Duodenal mucosa (tissue), 2 donors: ENCODE results near the gene RMDN2.

Experiments used
- H3K27ac ChIP-seq: one replicate; pipeline ENCODE4 v1.7.0; 2013; ENCODE audit warnings: low read depth, low read length
- H3K27me3 ChIP-seq, 2 donors: one replicate each; pipeline ENCODE4 v1.7.0; 2013; ENCODE audit warnings: low read length in 2 of 2, control low read depth in 1 of 2; ENCODE audit not compliant: insufficient read depth in 2 of 2, control insufficient read depth in 1 of 2
- H3K36me3 ChIP-seq, 2 donors: one replicate each; pipeline ENCODE4 v1.7.0; 2013; ENCODE audit warnings: low read length in 2 of 2, control low read depth in 1 of 2; ENCODE audit not compliant: insufficient read depth in 2 of 2, control insufficient read depth in 1 of 2
- H3K4me1 ChIP-seq, 2 donors: one replicate each; pipeline ENCODE4 v1.7.0; 2013; ENCODE audit warnings: low read length in 2 of 2, control low read depth in 1 of 2; ENCODE audit not compliant: insufficient read depth in 2 of 2, control insufficient read depth in 1 of 2
- H3K4me3 ChIP-seq, 2 donors: one replicate each; pipeline ENCODE4 v1.7.0; 2013; ENCODE audit warnings: low read length in 2 of 2, low read depth in 1 of 2
- H3K9ac ChIP-seq, 2 donors: one replicate each; pipeline ENCODE4 v1.7.0; 2013; ENCODE audit warnings: low read length in 2 of 2, low read depth in 1 of 2
- H3K9me3 ChIP-seq, 2 donors: one replicate each; pipeline ENCODE4 v1.7.0; 2013; ENCODE audit warnings: low read length in 2 of 2, control low read depth in 1 of 2; ENCODE audit not compliant: control insufficient read depth in 1 of 2

RMDN2 gene

GRCh38 chr2:38057651-38058410 lies 132.7 kb downstream of the RMDN2 start:
- no peak overlapping the region for H3K9ac ChIP-seq
- no peaks in the 10 kb centered on the region for H3K4me1 ChIP-seq
- H3K27me3 ChIP-seq, result no peaks in the 10 kb centered on the region
- H3K9me3 ChIP-seq, result no peaks in the 10 kb centered on the region
- no peaks in the 10 kb centered on the region for H3K36me3 ChIP-seq
- H3K27ac ChIP-seq, result no peak overlapping the region
- no peak overlapping the region for H3K4me3 ChIP-seq

DNA sequence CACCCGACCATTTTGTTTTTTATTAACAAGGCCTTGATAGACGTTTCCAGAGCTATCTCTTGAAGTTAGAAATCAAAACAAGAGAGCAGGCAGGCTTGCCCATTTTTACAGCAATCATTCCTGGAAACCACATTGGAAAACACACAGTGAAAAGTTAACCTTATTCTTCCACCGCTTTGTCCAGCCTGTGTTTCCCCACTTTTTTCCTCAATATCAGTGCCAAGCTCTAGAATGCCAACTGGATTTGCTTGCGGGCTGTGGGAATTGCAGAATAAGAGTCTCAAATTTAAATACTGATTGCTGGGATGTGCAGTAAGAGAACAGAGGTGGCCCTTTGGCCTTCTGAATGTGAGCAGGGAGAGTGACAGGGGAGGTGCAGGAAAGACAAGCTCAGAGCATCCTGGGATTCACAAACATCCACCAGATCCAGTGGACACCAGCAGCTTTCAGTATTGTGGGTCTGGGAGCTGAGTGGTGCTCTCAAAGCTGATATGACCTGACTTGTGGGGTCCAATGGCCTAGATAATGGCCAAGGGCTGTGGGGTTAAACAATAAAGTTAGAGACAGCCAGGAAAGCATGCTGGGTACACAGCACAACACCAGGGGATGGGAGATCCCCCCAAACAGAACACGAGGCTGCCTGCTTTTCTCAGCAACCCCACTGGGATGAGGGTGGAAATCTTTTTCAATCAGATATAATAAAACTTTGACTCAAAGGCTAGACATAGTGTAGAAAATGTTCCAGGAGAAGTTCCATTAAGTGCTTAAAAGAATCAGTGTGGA lies 135.3 kb downstream of the RMDN2 start:
- H3K4me3 ChIP-seq, result no peak overlapping the region
- H3K27me3 ChIP-seq, result no peaks in the 10 kb centered on the region
- H3K4me1 ChIP-seq, result no peaks in the 10 kb centered on the region
- H3K36me3 ChIP-seq, result no peaks in the 10 kb centered on the region
- H3K9ac ChIP-seq, result no peak overlapping the region
- H3K9me3 ChIP-seq, result no peaks in the 10 kb centered on the region
- no peak overlapping the region for H3K27ac ChIP-seq

DNA sequence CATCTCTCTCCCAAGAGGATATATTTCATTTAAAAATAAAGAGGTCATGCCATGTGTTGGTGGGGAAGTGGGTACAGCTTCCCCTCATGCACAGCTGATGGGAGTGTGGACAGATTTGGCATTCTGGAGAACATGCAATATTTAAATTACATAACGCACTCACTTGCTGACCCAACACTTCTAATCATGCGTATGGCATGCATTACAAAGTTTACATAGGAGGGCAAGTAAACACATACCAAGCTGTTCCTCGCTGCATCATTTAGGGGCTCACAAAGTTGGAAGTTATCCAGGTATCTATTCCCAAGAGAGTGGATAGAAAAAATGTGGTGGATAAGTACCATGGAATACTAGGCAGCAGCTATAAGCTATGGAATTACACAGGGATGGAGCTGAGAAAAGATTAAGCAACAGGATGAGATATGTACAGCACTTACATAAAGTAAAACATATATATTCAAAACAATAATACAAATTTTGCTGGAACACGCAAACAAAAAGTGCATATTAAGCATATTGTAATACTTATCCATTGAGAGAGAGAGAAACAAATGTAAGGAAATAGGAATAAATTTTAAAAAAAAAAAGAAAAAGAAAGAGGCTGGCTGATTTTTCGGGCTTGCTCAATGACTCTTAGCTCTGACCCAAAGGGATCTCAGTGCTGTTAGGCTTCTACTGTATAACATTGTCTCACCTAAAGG lies 139.9 kb downstream of the RMDN2 start:
- H3K9ac ChIP-seq, result no peak overlapping the region
- H3K27ac ChIP-seq, result no peak overlapping the region
- no peaks in the 10 kb centered on the region for H3K27me3 ChIP-seq
- no peaks in the 10 kb centered on the region for H3K36me3 ChIP-seq
- no peaks in the 10 kb centered on the region for H3K9me3 ChIP-seq
- H3K4me1 ChIP-seq, result no peaks in the 10 kb centered on the region
- no peak overlapping the region for H3K4me3 ChIP-seq

- Histone ChIP-seq H3K9ac (no peak overlapping the region), H3K27ac (no peak overlapping the region), H3K4me3 (no peak overlapping the region), H3K27me3 (no peaks in the 10 kb centered on the region), H3K36me3 (no peaks in the 10 kb centered on the region), H3K9me3 (no peaks in the 10 kb centered on the region), H3K4me1 (no peaks in the 10 kb centered on the region)
These were observed 140.5 kb downstream of the RMDN2 start for GRCh38 chr2:38065502-38066135.

DNA sequence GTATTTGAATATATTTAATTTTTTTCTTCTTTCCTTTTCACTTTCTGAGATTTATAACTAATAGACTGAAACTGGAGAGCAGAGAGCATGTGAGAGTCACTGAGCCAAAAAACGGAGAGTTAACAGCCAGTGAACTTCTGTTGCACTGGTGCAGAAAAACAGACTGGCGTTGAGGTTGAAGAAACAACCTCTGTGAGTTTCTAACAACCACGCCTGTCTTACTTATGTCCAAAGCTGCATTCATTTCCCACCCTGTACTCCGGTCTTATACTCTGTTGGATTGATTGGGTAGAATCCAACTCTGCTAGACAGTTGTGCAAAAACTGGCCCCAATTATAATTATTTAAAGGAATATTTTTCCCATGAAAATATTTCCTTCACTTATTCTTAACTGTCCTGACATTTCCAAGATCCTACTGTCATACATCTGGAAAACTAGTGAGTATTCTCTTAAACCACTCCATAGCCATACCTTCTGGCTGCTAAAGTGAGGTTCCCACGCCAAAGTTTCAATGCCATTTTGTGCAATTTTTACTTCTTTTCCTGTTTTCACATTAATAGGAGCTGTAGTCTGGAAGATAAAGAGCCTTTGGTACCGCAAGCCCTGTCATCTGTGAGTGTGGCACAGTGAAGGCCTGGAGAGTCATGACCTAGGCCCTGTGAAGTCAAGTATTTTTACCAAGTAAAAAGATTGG lies 141.5 kb downstream of the RMDN2 start:
- no peaks in the 10 kb centered on the region for H3K9me3 ChIP-seq

More for the DNA sequence above, 141.5 kb downstream of the RMDN2 start:
- Histone ChIP-seq H3K36me3 (no peaks in the 10 kb centered on the region), H3K27me3 (no peaks in the 10 kb centered on the region), H3K4me3 (no peak overlapping the region), H3K9ac (no peak overlapping the region), H3K4me1 (no peaks in the 10 kb centered on the region), H3K27ac (no peak overlapping the region)
